ENCODE measurements around the gene EP400. TPM values are rescaled to one million over a fixed set of nuclear protein-coding genes. Genes with fewer than 3 reads are reported as not detected.
"Not testable (repeated sequence)": the region's sequence is repeated elsewhere in the genome, so short reads cannot be mapped to it uniquely, and the experiment has no call there.

The EP400 gene
- total RNA-seq, 1 donor from 2014 or later, result 14.8 TPM

DNA sequence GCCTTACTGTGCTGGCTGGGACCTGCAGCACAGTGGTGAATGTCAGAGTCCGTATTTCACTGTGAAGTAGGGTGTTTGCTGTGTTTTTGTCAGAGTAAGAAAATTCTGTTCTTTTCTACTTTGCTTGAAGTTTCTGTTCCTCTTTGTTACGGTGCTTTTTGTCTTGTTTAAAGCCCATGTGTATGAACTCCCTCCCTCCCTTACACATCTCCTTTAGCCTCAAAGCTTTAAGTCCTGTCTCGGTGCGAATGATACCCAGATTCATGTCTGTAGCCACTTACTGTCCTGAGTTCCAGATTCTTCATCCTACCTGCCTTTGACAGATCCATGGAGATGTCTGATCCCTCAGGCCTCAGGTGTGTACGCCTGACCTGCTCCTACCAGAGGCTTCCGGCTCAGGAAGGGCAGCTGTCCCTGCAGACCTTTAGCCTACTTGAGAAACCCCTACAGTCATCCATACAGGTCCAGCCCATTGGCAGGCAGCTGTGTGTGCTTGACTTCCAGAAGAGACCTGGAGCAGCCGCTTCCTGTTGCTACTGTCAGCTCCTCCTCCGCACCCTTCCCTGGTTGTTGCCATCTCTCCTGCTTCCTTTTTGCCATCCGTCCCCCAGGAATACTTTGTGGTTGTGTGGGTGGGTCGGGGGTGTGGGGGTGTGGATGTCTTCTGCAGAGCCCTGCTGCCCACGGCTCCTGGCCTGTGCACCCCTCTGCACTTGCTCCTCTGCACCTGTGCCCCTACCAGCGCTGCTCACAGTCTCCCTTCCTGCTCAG, 121.5 kb downstream of the EP400 start:
- DNase-seq (no peak), ATAC-seq (no peak)
- intact Hi-C loops (cut with micrococcal nuclease), result no loop called here

GRCh38 chr12:132071830-132072384, 122.2 kb downstream of the EP400 start:
- no peak for DNase-seq
- intact Hi-C loops (cut with micrococcal nuclease), result no loop called here

GRCh38 chr12:132074216-132074615, 124.5 kb downstream of the EP400 start:
- DNase-seq, result no peak
- intact Hi-C loops (cut with micrococcal nuclease), result no loop called here
- no peak for ATAC-seq

More at GRCh38 chr12:132071830-132072384, 122.2 kb downstream of the EP400 start:
- no peak for ATAC-seq

DNA sequence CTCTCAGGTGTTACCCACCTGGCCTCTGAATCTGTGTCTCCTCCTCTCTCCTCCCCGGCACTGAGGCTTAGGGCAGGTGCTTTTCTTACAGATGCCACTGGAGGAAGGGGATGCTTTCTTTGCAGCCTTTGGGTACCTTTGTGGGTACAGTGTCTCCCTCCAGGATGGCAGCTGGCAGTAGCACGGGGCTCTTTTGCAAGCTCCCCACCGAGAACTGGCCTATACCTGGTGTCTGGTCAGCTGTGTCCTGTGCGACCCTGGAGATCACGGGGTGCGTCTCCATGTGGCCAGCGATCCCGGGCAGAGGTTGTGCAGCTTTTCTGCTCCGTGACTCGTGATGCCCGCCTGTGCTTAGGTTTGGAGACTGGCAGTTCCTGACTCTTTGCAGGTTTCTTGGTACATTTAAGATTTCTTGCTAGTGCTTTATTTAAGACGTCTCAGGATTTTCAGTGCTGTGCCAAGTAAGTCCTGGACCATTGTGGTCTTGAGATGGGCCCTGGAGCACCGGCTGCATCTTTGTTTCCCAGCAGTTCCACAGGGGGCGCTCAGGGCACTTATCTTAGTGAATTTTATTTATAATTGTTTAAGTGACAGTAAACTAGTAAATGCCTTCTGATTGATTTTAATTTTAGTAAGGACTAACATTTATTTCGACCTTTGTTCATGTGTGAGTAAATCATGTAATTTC, 125.4 kb downstream of the EP400 start:
- no peak for ATAC-seq
- no peak for DNase-seq
- intact Hi-C loops (cut with micrococcal nuclease), result no loop called here

DNA sequence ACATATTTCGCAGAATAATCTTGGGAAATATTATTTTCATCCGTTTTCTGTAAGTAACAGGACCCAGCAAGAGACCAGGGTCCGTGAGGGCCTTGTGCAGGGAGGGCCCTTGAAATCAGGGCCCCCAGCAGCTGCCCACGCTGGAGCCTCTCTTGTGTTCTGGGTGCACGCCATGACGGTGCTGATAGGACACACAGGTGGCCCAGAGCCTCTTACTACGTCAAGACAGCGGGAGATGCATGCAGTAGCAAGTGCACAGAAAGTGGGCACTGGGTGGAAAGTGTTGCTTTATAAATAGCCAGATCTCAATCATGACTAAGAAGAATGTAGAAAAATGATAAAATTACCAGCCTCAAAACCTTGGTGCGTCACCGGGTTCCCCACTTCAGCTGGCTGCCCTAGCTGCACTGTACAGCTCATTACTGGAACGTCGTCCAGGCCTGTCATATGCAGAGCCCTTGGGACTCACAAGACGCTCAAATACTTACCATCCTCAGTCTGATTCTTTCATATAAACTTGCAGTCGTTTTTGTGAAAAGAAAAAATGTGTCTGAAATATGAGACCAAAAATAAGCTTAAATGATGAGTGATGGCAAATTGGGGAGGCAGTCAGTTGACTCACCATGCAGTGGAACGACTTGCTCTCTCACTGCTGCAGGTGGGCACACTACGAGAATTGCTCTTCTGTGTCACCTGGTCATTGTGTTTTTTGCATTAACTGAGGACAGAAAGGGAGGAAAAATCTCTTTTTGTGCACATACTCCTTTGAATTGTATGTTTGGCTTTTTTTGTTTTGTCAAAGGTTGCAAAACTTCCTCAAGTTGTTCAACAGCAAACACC, 126.2 kb downstream of the EP400 start:
- intact Hi-C loops (cut with micrococcal nuclease), result no loop called here
- ATAC-seq, result no peak
- no peak for DNase-seq

GRCh38 chr12:132076711-132077110, 127.0 kb downstream of the EP400 start:
- no peak for ATAC-seq
- no peak for DNase-seq
- intact Hi-C loops (cut with micrococcal nuclease), result no loop called here

DNA sequence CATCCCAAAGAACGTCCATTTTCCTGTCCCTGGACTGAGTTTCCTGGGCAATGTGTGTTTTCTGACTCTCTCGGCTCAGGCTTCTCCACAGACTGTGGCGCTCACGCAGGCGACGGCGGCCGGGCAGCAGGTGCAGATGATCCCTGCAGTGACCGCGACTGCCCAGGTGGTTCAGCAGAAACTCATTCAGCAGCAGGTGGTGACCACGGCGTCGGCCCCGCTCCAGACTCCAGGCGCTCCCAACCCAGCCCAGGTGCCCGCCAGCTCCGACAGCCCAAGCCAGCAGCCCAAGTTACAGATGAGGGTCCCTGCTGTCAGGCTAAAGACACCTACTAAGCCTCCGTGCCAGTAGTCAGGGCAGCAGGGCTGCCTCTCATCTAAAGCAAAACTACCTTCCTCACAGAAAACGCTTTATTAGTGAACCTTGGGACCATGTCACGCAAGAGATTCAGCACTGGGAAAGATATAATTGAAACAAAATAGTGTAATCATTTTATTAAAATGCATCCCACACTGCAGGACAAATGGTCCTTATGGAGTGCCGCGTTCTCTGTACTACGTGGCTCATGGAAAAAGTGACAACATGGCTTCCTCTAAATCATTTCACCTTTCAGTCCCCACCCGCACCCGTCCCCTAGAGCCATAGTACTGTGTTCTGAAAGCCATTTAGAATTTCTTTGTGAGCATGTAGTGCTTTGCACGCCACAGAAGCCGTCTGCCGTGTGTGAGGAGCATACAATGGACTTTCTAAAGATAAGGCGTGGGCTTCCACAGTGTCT, 127.8 kb downstream of the EP400 start:
- ATAC-seq (no peak), DNase-seq (no peak)
- intact Hi-C loops (cut with micrococcal nuclease), result no loop called here

- ATAC-seq (peak; percentile 37), DNase-seq (no peak)
- intact Hi-C loops (cut with micrococcal nuclease), result no loop called here
Observed at GRCh38 chr12:132078190-132078589, 128.4 kb downstream of the EP400 start.

DNA sequence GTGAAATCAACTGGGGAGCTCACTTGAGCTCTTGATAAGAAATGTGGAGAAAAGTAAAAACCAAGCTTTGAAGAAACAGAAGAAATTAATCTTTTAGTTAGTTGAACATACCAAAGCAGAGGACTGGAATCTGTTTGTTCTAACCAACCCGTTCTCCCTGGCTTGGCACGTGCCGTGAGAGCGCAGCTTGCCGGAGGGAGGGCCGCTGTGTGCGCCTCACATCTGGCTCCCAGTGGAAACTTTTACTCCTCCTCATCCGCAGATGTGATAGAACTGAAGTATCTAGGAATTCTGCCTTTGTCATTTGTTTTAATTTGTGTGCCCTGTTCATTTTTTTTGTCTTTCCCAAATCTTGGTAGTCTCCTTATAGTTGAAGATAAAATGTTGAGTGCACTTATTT, 129.5 kb downstream of the EP400 start:
- intact Hi-C loops (cut with micrococcal nuclease), result no loop called here
- DNase-seq (no peak), ATAC-seq (no peak)

GRCh38 chr12:132079695-132080094, 130.0 kb downstream of the EP400 start:
- ATAC-seq, result no peak
- intact Hi-C loops (cut with micrococcal nuclease), result no loop called here
- no peak for DNase-seq

DNA sequence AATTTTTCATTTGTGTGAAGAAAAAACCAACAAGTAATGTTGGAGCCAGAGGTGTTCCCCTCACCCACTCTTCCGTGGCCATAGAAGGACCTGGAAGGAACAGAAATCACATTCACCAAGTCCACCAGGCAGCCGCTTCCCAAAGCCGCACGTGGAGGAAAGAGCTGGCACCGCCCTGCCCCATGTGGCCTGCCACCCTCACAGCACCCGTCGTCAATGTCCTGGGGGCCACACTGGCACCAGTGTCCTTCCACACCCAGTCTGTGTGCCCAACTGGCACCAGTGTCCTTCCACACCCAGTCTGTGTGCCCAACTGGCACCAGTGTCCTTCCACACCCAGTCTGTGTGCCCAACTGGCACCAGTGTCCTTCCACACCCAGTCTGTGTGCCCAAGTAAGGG, 130.8 kb downstream of the EP400 start:
- intact Hi-C loops (cut with micrococcal nuclease); ATAC-seq; DNase-seq: not testable (repeated sequence)

DNA sequence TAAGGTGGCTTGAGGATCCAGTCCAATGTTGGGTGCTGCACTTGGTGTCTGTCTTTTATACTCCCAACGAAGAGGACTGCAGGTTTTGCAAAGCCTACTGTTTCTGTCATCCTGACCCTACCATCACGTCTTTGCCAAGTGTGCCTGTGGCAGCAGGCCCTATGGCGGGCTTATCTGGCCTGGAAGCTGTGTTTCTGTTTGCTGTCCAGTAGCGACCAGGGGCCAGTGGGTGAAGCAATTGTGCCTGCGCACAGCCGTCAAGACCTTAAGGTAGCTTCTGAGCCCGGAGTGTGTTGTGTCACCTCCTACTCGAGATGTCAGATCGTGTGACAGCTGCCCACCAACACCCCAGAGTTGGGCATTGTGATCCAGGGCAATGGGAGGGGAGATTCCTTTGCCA, 131.7 kb downstream of the EP400 start:
- intact Hi-C loops (cut with micrococcal nuclease), result no loop called here
- no peak for DNase-seq
- no peak for ATAC-seq

DNA sequence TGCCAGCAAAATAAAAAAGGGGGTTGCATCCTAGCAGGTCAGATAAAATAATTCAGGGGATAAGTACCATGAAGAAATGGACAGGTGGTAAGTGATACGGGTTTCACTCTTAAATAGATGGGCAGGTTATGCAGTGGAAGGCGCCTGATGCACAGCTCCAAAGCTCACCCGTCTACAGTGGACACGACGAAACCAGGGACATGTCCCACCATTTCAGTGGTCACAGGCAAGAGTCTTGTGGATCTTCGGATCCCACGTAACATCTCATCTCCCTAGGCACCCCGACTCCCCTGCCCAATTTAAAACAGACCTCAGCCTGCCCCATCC, 133.8 kb downstream of the EP400 start:
- intact Hi-C loops (cut with micrococcal nuclease), result no loop called here
- DNase-seq (no peak), ATAC-seq (no peak)

DNA sequence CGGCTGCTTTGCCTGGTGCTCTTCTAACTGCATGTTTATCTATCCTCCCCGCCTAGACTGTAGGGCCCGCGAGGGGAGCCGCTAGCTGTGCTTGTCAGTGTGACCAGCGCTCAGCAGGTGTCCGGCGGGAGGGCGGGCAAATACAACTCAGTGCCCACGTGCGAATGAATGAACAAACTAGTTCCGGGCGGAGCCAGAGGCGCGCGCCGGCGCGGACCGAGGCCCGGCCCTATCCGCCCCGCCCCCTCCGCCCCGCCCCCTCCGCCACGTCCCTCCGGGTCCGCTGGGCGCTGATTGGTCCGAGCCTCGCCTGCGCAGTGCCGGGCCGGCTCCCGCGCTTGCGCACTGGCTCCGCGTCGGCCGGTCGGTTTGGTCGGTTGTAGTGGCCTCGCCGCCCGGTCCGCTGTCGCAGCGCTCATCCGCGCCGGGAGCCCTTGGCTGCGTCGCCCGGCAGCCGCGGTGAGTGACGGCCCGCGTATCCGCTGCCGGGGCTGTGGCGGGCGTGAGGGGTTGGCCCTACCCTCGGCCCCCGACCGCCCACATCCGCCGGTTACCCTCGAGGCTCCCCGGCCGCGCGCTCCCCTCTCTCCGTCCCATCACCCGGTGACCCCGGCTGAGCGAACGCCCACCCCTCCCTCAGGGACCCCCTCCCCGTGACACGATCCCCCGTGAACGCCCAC, 134.3 kb downstream of the EP400 start:
- ATAC-seq (peak; percentile 96), DNase-seq (peak; percentile 95)
- intact Hi-C loops (cut with micrococcal nuclease), result no loop called here

GRCh38 chr12:132084621-132085290, 135.0 kb downstream of the EP400 start:
- intact Hi-C loops (cut with micrococcal nuclease), result no loop called here
- peak; percentile 75 for ATAC-seq
- DNase-seq, result peak; percentile 79

- no peak for DNase-seq
- intact Hi-C loops (cut with micrococcal nuclease), result no loop called here
Observed at GRCh38 chr12:132085291-132085635, 135.5 kb downstream of the EP400 start.

DNA sequence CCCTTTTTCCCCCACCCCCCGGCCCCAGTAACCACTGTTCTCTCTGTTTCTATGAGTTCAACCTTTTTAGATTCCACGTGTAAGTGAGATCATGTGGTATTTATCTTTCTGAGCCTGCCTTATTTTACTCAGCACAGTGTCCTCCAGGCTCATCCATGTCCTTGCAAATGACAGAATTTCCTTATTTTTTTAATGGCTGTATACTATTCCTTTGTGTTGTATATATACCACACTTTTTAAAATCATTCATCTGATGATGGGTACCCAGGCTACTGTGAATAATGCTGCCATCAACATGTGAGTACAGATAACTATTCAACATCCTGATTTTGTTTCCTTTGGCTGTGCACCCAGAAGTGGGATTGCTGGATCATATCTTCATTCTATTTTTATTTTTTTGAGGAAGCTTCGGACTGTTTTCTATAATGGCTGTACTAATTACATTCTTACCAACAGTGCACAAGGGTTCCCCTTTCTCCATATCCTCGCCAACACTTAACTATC, 139.7 kb downstream of the EP400 start:
- DNase-seq, result no peak
- no peak for ATAC-seq
- intact Hi-C loops (cut with micrococcal nuclease), result no loop called here

More at GRCh38 chr12:132085291-132085635, 135.5 kb downstream of the EP400 start:
- ATAC-seq, result no peak

All from left ventricle myocardium superior (tissue), 1 donor.